Renal cortex interstitium (tissue), 15 donors: ENCODE results near the gene OTUD7B. TPM values are rescaled to one million over a fixed set of nuclear protein-coding genes. Genes with fewer than 3 reads are reported as not detected.
"Not testable (repeated sequence)": the region's sequence is repeated elsewhere in the genome, so short reads cannot be mapped to it uniquely, and the experiment has no call there.

ENCODE experiments used
- DNase-seq, 11 donors: peaks; one replicate each; pipeline ENCODE4 v3.0.0-alpha.2; 2013; ENCODE audit warnings: low read depth in 9 of 11, low spot score in 4 of 11; ENCODE audit errors: extremely low read depth in 1 of 11
- long read RNA-seq, 16 experiments: transcript quantifications; one replicate each; lab custom pipeline, GENCODE V29; 2026
- polyA plus RNA-seq, 3 donors: library from polyadenylated mRNA; unstranded; fragments of 120-200 nt; gene quantifications; one replicate each; pipeline ENCODE4 v1.2.1, GENCODE V29; 2013; ENCODE audit not compliant: insufficient read length in 3 of 3

OTUD7B gene
- polyA plus RNA-seq, result 10 to 100 TPM; 16.2 to 22.1 (median 19.0) TPM
- long read RNA-seq, donor 1, full-length matches to known transcripts, result 2 of 2 reads
- long read RNA-seq, donor 1, partial matches to known transcripts, result 0 of 2 reads
- long read RNA-seq, donor 1, other reads (novel, unspliced or antisense), result 0 of 2 reads
- long read RNA-seq, donor 2, full-length matches to known transcripts, result 1 of 1 reads
- long read RNA-seq, donor 2, partial matches to known transcripts, result 0 of 1 reads
- long read RNA-seq, donor 2, other reads (novel, unspliced or antisense), result 0 of 1 reads
- long read RNA-seq, donor 3, full-length matches to known transcripts, result 4 of 4 reads
- long read RNA-seq, donor 3, partial matches to known transcripts, result 0 of 4 reads
- long read RNA-seq, donor 3, other reads (novel, unspliced or antisense), result 0 of 4 reads
- long read RNA-seq, donor 4, full-length matches to known transcripts, result 1 of 1 reads
- long read RNA-seq, donor 4, partial matches to known transcripts, result 0 of 1 reads
- long read RNA-seq, donor 4, other reads (novel, unspliced or antisense), result 0 of 1 reads
- long read RNA-seq, donor 5, result 0 reads
- long read RNA-seq, donor 6, full-length matches to known transcripts, result 2 of 2 reads
- long read RNA-seq, donor 6, partial matches to known transcripts, result 0 of 2 reads
- long read RNA-seq, donor 6, other reads (novel, unspliced or antisense), result 0 of 2 reads
- long read RNA-seq, donor 7, result 0 reads
- long read RNA-seq, donor 8, full-length matches to known transcripts, result 3 of 3 reads
- long read RNA-seq, donor 8, partial matches to known transcripts, result 0 of 3 reads
- long read RNA-seq, donor 8, other reads (novel, unspliced or antisense), result 0 of 3 reads
- long read RNA-seq, donor 9, partial matches to known transcripts, result 5 of 5 reads
- long read RNA-seq, donor 9, other reads (novel, unspliced or antisense), result 0 of 5 reads
- long read RNA-seq, donor 10, full-length matches to known transcripts, result 1 of 1 reads
- long read RNA-seq, donor 10, partial matches to known transcripts, result 0 of 1 reads
- long read RNA-seq, donor 10, other reads (novel, unspliced or antisense), result 0 of 1 reads
- long read RNA-seq, donor 11, result 0 reads
- long read RNA-seq, donor 12, result 0 reads
- long read RNA-seq, donor 13, full-length matches to known transcripts, result 1 of 1 reads
- long read RNA-seq, donor 13, partial matches to known transcripts, result 0 of 1 reads
- long read RNA-seq, donor 13, other reads (novel, unspliced or antisense), result 0 of 1 reads
- long read RNA-seq, donor 14, partial matches to known transcripts, result 6 of 6 reads
- long read RNA-seq, donor 14, other reads (novel, unspliced or antisense), result 0 of 6 reads
- long read RNA-seq, donor 15, result 0 reads
- long read RNA-seq, donor 16, full-length matches to known transcripts, result 6 of 6 reads
- long read RNA-seq, donor 16, partial matches to known transcripts, result 0 of 6 reads
- long read RNA-seq, donor 16, other reads (novel, unspliced or antisense), result 0 of 6 reads

DNA sequence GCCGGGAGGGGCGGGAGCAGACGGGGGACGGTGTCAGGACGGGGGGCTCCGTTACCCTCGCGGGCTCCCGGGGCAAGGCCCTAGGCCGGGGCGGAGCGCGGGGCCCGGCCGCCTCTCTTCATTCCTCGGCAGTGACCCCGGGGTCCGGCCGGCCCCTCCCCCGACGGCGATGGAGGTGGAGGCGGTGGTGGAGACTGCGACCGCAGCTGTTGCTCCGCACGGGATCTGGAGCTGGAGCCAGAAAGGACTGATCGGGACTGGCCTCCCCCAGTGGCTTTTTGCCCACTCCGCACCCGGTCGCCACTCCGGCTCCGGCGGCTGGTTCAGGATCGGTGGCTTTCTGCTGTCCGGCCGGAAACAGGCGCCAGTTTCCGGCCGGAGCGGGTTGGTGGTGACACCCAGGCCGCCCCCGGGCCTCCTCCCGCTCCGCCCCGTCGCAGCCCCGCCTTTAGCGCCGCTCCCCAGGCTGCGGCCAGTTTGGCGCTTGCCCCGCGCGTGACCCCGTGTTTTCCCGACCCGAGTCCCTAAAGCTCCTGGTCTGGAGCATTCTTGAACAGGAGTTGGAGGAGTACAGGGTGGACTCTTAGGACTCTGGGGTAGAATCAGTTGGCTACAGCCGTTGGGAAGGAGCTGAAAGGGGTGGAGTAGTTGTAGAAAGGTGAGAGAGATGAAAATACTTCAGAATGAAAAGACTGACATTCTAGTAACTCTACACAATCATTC lies at the start of gene OTUD7B:
Gene OTUD7B, minus strand, starts transcription at position 334 of the 723 bp plus-strand sequence. CDS start 33,216 bp downstream, outside the sequence.
- peak; percentile 78 to 90 (median 86) for DNase-seq

GRCh38 chr1:150060260-150060659 lies 49.7 kb upstream of the OTUD7B start:
- no peak for DNase-seq

- DNase-seq, result no peak
Measured at GRCh38 chr1:150056407-150056806, 45.9 kb upstream of the OTUD7B start.

GRCh38 chr1:150055507-150055906 lies 45.0 kb upstream of the OTUD7B start:
- DNase-seq, result not testable (repeated sequence)

DNA sequence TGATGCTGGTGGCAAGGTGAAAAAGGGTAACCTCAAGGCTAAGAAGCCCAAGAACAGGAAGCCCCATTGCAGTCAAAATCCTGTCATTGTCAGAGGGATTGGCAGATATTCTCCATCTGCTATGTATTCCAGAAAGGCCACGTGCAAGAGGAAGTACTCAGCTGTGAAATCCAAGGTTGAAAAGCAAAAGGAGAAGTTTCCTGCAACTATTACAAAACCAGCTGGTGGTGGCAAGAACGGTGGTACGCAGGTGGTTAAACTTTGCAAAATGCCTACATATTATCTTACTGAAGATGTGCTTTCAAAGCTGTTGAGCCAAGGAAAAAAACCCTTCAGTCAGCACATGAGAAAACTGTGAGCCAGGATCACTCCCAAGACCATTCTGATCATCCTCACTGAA lies 43.4 kb upstream of the OTUD7B start:
- no peak for DNase-seq

- DNase-seq, result not testable (repeated sequence)
Measured at GRCh38 chr1:150051905-150052412, 41.4 kb upstream of the OTUD7B start.

DNA sequence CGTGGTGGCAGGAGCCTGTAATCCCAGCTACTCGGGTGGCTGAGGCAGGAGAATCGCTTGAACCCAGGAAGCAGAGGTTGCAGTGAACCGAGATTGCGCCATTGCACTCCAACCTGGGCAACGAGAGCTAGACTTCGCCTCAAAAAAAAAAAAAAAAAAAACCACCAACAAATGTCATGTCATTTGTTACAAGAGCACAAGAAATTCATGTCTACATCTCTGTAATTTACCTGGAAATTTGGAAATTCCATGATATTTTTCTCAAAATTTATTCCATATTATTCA lies 40.5 kb upstream of the OTUD7B start:
- DNase-seq, result no peak

GRCh38 chr1:150049926-150050325 lies 39.4 kb upstream of the OTUD7B start:
- no peak for DNase-seq

- DNase-seq, result no peak
Measured at GRCh38 chr1:150034336-150034735, 23.8 kb upstream of the OTUD7B start.

DNA sequence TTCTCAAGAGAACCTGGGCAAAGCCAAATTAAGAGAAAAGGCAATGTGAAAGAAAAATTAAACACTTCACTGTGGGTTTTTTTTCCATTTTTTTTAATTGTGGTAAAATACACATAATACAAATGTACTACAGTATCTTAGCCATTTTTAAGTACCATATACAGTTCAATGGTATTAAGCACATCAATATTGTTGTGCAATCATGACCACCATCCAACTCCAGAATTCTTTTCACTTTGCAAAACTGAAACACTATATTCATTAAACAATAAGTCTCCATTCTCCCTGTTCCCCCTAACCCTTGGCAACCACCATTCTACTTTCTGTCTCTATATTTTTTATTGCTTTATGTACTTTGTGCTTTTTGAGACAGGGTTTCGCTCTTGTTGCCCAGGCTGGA lies 17.8 kb upstream of the OTUD7B start:
- DNase-seq, result no peak

DNA sequence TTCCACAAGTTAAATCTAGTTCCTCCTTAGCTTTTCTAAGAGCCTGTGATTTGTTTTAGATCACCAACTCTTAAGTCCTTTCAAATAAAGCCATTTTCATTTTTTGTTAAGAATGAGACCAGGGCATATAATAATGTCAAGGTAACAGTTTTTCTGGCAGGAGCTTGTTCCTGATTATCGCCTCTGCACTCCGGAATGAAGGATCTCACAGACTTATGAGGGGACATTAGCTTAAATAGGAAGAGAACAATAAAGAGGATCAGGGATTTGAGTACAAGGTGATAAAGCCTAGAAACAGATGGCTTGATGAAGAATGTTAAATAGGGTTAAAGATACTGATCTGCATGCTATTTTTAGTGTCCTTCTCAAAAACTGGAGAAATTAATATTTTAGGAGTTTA lies 13.6 kb upstream of the OTUD7B start:
- DNase-seq, result no peak

DNA sequence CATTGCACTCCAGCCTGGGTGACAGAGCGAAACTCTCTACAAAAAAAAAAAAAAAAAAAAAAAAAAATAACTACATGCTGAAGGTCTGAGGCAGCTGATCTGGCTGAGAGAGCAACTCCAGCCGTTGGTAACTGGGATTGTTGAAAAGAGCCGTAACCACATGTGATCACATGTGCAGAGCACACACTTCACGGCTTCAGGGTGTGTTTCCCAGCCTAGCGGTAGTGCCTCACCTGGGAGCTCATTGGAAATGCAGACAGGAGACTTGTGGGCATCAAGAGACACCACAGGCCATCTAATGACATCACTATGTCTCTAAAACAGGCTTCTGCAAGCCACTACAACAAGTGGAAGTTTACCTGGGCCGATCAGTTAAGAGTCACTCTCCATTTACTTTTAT lies 11.8 kb upstream of the OTUD7B start:
- DNase-seq, result no peak

GRCh38 chr1:150021191-150021694 lies 10.7 kb upstream of the OTUD7B start:
- DNase-seq, result peak in 1 of 11 donors; percentile 52

- DNase-seq, result no peak
Measured at GRCh38 chr1:150020711-150021110, 10.2 kb upstream of the OTUD7B start.

GRCh38 chr1:150018165-150018564 lies 7.6 kb upstream of the OTUD7B start:
- no peak for DNase-seq

DNA sequence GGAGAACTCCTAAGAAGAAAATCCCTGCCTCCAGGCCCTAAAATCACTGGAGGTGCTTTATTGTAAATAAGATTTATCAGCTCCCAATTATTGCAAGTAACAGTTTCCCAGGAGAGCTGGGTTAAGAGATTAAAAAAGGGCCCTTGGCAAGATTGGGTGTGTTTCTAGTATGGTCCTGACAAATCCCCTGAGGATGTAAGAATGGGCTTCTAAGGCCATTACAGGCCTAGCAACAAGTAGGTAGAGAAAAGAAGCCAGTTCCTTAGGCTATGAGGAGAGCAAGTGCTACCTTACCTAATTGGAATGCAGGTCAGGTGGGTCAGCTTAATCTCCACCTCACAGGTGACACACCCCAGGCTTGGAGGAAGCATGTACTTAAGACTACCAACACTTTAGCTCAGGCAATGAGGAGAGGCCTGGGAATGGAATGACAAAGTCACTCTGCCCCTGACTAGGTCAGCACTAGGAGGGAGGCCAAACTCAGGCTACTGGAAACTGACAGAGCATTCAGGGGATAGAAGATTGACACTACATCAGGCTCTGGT lies 6.8 kb upstream of the OTUD7B start:
- DNase-seq, result no peak

DNA sequence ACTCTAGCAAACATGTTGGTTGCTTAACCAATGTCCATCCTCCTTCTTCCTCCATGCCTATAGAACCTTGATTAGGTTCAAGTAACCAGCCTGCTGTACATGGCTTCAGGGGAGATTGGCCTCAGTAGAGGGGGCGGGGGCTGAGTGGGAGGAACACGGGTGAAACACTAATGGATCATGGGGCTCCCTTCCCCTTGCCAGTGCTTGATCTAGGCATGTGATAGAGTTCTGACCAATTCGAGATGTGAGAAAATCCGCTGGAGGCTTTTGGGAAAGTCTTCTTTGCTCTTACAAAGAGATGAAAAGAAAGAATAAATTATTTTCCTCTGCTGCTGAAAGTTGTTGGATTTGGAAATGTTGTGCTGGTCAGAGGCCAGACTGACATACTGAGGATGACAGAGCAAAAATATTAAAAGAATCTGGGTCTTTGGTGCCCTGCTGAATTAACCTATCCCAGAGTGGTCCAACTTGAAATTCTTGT lies 5.2 kb upstream of the OTUD7B start:
- DNase-seq, result no peak

GRCh38 chr1:150012611-150013010 lies 2.1 kb upstream of the OTUD7B start:
- DNase-seq, result no peak
